ENCODE data around the gene TBL1X.

TBL1X gene

DNA sequence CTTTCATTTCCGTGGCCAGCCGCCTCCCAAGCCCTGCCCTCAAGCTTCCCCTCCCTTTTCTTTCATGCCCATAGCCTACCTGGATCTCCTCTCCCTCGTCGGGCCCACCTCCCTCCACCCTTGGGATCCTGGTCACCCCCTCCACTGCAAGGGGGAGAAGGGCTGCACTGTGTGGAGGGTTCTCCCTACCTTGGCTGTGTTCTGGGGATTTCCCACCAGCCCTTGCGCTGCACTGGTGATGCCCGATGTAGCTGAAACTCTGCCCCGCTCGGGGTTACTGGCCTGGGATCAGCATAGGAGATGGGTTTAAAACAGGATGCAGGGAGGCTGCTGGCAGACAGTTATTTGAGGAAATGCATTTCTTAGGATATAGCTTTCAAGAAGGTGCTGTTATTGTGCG, 128.9 kb downstream of the TBL1X start:
- DNase-seq, result no peak

DNA sequence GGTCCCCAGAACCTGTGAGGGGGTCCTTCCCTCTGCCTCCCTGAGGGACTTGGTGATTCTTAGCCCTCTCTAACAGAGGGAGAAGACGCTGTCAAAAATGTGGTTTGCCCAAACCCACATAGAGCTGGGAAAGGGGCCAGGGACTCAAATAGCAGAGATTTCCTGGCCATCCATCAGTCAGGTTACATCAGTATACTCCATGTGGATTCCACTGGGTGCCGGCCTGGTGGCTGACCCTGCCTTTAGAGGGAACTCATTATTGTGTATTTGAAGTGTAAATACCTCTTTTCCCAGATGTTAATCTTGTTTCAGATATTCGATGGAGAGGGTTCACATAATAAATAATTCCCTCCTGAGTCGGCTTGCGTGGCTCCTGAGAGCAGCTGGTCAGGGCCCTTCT, 130.3 kb downstream of the TBL1X start:
- DNase-seq, result no peak

DNA sequence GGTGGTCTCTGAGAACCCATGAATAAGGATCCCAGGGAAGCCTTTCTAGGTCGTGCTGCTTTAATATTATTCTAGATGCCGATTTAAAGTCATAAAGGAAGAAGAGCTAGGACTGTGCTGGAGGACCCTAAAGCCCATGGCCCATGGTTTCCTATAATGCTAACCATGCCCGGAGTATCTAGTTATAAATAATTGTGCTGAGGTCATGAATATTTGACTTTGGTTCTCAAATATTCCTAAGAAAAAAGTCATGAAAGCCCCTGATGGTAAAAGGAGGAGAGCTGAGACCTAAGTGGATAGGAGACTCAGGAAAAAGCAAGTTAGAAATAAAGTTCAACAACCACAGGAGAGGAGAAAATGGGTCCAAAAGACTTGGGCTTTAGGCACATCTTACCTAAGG, 132.0 kb downstream of the TBL1X start:
- DNase-seq, result no peak

DNA sequence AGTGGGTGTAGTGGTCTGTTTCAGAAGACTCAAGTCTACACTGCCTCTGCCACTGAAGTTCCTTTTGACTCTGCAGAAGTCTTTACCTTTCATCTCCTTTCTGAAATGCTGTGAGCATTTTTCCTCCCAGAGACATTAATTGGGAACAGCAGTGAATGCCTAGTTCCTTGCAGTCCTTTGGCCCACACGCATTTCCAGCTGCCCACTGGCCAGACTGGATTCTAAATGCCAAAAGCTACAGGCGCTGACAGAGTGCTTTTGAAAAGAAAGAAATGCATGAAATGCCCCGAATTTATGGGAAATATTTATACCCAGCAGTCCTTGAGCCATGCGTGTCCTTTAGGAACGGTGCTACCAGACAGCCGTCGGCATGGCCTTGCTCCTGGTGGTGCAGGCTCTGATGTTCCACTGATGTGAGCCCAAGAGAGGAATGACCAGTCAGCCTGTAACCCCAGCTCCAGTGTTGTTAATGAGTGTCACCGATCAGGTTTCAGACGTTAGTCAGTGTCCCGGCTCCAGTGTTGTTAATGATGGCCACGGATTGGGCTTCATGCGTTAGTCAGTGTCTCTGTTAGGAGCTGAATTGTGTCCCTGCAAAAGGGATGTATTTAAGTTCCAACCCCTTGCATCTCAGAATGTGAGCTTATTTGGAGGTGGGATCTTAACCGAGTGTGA, 132.6 kb downstream of the TBL1X start:
- no peak for DNase-seq

DNA sequence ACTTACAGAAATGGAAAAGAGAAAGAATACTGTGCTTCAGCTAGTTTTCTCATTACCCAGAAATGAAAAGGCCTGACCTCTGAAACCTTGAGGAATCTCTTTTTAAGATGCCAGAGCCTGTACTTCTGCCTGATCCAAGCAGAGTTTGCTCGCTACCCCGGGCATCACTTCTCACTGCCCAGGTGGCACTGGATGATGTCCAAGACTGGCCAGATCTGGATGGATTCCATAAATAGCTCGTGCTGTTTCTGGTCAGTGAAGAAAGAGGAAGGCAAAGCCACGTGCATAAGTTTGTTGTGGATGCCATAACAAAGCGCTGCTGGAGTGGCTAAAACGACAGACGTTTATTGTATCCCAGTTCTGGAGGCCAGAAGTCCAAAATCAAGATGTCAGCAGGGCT, 133.5 kb downstream of the TBL1X start:
- no peak for DNase-seq

DNA sequence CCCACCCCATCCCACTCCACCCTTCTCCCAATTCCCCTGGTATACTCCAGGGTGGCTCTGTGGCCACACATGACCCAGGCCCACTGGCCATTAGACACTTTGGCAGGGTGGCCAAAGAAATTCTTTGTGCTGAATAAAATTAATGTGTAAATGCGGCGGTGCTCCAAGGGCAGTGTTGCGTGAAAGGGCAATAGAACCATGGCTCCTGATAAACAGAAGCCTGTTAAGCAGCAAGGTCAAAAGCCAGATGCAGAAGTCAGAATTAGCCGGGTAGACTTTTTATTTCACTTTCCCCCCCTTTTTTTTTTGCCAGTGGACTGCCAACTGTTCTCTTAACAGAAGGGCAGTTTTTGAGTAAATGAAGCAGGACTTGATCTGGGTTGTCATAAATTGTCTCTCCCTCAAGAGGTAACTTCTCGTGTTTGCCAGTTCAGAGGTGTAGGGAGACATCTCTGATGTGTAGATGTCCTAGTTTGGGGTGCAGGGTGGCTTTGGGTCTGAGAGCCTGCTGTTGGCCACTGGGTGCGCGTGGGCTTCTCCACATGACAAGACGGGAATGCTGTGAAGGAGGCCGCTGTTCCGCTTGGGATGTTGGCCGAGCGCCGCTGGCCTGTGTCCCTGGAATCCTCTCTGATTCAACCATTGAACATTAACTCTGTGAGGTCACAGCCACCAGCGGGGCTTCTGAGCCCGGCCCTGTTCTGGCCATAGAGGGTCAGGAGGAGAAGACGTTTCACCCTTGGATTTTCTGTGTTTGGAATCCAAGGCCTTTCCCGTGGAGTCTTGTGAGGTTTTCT, 139.5 kb downstream of the TBL1X start:
- DNase-seq, result no peak

DNA sequence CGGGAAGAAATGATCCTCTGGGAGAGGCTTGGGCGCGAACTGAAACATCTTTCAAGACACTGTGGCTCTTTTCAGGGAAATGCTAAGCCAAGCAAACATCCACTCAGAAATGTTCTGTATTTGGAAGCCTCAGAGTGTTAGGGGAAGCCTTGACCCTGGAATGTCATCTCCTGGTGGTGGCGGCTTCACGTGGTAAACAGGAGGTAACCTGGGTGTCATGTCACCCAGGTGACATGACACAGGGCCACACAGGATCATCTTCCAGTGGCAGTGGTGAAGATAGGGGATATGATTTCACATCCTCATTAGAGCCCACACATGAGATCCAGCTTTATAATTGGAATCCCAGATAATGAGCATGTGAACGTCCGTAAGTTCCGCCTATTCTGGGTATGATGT, 140.0 kb downstream of the TBL1X start:
- DNase-seq, result no peak

DNA sequence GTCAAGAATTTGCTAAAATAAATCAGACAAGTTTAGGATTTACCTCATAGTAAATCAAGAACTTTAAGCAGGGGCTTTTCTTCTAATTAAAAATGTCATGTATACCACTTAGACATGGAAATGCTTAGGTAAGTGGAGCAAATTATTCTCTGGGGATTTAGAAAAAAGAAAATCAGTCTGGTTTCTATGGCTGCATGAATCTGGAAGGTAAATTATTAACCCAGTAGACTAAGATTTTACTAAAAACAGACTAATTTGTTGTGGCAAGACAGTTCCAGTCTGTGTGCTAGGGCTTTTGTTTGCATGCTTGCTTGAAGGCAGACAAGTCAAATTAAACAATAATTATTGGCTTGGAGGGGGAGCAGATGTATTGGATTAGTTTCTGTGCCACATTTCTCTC, 140.6 kb downstream of the TBL1X start:
- no peak for DNase-seq

DNA sequence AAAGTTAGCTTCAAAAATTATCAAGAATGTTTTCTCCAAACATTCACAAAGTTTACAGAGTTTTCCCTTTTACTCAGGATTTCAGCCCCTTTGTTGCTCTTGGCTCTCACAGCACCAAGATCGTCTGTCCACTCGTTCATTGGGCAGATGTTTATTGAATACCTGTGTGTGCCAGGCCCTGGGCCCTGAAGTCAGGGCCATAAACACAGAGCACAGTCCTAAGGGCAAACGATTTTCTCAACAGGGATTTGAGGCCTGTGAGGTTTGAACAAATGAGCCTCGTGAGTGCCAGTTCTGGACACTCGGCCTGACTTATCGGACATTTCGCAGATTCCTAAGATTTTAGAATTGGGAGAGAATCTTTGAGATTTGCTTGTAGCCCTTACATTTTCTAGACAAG, 142.1 kb downstream of the TBL1X start:
- no peak for DNase-seq

DNA sequence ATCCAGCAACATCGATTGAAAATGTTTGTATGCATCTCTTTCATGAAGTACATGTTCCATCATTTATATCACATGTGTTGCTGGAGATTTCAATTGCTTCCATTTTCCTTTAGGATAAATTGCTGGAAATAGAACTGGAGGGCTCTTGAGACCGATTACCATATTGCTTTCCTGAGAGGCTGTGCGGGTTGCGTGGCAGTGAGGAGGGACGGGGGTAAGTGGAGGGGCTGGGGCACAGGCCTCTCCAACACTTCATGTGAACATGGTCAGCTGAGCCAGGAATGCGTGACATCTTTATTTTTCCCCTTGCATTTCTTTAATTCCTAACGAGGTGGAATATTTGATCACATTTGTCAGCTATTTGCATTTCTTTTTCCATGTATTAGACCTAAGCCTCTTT, 144.6 kb downstream of the TBL1X start:
- no peak for DNase-seq

DNA sequence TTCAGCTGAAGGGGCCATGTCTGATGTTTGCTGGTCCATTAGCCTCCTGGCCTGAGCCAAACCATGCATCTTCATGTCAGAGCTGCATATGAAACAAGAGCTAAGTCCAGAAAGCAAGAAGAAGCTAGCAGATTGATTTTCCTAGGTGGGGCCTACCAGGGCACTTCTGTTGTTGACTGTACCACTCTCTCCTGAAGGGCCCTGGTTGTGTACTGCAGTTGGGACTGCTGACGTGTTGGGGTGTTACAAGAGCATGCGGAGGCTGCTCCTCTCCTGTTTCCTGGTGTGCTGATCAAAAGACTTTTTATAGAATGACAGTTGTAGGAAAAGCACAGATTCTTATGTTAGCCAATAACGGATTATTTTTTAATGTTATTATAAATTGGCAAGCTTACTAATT, 145.1 kb downstream of the TBL1X start:
- DNase-seq, result no peak

DNA sequence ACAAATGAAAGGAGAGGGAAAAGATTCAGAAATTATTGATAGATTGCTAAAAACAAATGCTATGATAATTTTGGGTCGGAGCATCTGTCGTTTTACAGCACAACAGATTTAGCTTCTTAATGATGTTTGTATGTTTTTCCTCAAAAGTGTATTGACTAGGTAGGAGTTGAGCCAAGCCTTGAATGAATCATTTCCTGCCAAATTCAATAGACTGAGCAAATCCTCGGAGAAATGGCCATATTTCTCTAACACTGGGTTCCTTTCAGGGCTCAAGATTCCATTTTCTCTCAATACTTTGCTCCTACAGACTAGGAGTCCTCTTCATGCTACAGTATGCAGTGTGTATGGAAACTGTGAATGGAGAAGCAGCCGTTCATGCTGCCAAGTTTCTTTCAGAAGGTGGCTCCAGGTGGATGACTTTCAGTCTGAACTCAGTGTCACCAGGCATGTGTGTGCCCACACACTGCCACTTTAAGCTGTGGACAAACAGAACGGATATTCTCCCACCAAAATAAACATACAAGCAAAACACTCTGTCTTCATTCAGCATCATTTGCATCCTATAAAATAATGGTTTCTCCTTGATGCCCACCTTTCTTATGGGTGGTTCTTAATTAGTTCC, 146.0 kb downstream of the TBL1X start:
- DNase-seq, result no peak

DNA sequence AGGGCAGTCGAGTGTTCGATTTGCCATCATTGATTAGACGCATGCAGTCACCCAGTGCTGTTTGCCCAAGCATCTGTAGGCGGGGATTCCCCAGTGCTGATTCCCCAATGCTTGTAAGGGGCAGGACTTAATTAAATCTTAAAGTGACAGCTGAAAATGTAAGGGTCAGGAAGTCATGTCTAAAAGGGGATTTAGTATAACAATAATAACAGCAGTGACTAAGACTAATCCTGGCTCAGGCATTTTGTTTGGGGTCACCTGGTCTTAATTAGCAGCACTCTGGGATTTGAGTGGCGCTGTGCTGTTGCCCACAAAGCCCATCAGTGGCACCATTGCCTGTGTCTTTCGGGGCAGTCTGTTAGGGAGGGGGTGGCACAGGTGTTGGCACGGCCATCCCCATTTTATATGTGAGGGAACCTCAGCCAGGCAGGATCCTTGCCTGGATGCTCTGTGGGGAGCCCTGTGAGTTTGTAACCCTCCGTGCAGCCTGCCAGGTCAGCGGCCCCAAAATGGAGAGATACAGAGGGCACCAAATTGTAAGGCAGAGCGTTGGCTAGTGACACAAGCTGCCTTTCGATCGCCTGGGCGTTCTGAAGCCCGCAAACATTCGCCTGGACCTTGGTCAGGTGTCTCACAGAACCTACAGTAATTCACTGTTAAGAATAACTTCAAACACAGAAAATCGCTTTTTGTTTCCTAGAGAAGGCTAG, 146.7 kb downstream of the TBL1X start:
- no peak for DNase-seq

DNA sequence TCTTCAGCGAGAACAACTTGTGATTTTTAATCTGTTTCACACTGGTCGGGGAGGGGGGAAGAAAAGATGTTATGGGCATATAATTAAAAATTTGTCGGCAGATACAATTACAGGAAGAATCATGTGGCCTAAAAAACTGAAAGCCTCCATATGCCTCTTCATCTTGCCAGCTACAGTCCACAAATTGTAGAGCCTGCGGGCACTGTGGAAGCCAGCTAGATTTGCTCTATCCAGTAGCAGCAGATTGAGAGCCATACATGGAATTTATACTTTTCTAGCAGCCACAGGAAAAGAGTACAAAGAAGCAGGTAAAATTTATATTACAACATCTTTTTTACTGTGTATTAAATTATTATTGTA, 147.3 kb downstream of the TBL1X start:
- DNase-seq, result no peak

DNA sequence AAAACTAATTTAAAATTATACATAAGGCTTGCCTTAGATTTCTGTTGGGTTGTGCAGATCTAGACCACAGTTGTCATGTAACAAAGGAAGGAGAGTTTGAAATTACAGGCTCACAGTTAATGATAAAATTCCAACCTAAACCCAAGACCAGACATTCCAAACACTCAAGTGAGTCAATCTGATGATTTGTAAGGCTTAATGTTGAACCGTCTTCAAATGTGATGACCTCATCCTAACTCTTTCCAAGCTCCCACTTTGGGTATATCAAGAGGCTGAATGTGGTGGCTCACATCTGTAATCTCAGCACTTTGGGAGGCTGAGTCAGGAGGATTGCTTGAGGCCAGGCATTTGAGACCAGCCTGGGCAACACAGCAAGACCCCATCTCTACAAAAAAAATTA, 149.2 kb downstream of the TBL1X start:
- no peak for DNase-seq

DNA sequence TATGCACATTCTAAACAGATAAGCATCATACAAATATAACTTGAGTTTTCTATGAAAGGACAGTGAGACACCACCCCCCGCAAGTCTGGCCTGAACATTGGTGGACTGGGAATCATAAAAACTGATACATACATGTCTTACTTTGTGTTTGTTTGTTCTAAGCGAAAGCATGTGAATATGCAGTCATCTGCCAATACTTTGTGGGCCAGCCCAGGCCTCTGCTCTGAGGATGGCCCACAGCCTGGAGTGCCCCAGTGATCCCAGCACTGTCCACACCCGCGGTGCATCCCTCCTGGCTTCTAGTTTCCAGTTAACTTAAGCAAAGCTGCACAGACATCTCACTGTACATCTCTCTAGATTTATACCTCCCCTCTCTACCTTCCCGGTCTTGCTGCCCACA, 154.3 kb downstream of the TBL1X start:
- DNase-seq, result no peak

DNA sequence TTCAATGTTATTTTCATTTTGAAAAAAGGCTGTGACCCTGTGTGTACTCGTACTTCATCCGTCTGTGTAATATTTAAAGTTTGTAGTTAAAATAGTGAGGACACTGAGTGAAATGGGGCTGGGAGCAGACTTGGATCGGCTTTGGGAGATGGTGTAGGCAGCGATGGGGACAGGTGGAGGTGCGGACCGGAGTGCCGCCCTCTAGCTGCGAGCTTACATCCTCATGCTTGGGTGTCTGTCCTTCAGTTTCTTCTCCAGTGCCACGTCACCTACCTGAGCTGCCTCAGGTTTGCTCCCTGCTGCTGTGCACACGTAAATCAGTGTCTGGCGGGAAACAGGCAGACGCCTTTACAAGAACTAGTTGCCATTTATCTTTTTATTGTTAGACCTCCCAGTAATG, 154.7 kb downstream of the TBL1X start:
- DNase-seq, result no peak

DNA sequence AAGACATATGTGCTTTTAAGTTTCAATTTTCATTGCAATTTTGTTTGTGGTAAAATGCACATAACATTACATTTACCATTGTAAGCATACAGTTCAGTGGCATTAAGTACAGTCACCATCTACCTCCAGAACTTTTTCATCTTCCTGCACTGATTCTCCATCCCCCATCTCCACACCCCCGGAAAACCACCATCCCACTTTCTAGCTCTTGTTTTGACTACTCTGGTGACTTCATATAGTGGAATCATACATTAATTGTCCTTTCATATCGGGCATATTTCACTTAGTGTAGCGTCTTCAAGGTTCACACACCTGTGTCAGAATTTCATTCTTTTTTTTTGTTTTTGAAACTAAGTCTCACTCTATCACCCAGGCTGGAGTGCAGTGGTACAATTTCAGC, 157.3 kb downstream of the TBL1X start:
- no peak for DNase-seq

DNA sequence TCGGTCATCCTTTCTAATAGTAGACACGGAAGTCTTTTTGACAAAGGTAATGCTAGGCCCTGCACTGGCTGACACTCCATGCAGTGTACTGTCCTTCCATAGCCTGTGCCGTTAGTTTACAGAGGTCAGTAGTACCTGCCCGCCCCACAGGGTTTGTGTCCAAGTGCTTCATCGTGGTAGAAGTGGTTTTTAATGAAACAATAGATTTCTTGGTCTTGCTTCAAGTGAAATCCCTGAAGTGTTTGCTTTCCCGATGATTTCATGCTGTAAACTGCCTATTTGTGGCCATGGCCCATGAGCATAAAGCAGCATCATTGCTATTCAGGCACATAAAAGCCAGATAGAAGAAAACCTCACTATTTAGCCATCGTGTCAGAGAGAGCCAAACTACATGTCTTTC, 161.5 kb downstream of the TBL1X start:
- no peak for DNase-seq

DNA sequence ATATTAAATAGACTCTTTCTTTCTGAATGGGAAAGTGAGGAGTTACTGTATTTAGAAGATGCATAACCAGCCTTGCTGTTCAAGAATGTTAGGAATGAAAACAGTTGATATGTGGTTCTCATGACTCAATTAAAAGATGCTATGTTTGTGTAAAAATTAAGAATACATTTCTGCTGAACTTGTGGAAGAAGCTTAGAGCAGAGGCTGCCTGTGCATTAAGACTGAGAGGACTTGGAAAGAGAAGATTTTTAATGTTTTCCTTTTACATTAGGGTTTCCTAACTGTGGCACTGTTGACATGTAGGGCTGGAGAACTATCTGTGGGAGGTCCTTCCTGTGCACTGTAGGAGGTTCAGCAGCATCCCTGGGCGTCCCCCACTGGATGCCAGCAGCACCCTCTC, 163.1 kb downstream of the TBL1X start:
- no peak for DNase-seq

DNA sequence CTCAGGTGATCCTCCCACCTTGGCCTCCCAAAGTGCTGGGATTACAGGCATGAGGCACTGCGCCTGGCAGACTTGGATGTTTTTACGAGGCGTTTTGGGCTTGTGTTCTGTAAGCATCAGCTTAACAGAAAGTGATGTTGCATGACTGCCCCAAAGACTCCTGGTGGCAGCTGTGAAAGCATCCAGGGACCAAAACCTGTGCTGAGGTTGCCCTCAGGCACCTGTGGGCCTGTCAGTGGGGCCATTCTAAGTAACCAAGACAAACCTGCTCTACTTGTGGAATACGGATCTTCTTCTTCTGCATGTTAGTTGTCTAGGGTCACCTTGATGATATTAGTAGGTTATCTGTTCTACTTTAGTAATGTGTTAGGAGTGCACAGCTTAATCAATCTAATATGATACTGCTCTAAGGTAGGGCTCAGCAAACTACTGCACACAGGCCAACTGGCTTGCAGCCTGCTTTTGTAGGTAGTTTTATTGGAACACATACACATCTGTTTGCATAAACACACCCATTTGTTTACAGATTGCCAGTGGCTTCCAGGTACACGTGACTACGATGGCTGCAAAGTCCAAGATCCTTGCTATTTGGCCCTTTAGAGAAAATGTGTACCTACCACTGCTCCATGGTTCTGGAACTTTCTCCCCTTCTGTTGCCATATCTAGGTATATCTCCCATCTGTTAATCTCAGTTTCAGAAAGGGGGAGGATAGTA, 164.1 kb downstream of the TBL1X start:
- DNase-seq, result no peak

DNA sequence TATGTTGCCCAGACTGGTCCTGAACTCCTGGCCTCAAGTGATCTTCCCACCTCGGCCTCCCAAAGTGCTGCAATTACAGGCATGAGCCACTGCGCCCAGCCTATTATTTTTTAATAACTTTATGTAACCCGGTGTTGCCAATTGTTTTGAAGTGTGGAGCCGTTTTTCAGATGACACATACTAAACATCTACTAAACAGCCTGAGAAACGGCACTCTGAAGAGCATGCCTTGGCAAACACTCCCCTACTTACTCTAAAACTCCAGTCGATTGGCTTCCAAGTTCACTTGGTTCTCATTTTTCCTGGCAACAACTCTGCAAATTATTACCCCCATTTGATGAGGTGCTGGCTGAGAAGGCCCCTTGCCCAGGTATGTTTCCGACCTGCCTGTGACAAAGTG, 169.7 kb downstream of the TBL1X start:
- no peak for DNase-seq

DNA sequence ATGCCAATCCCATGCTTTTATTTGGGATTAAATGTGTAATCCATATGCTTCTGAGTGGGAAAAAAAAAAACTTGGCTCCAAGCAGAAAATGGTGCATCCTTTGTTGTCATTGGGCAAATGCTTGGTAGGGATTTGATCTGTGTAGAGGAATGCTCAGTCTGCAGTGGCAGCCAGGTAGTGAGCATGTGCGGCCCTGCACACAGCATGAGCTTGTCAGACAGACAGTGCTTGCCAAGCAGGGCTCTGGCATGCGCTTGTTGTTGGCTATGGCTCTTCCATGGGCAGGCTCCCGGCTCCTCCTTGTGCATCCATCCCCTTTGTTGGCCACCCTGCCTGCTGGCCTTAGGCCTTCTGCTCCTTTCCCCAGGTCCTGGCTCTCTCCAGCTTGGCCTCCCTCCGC, 170.5 kb downstream of the TBL1X start:
- no peak for DNase-seq

Data from AML-193 (cell line).